PC-9 (cell line): ENCODE results near the gene PSKH1. TPM values are rescaled to one million over a fixed set of nuclear protein-coding genes. Genes with fewer than 3 reads are reported as not detected.

ENCODE experiments used
- BruUV-seq: library from RNA; stranded (reverse); fragments of 400-500 nt; replicated peaks from 2 replicates; lab custom pipeline; 2021; lab: Mats Ljungman, UMichigan
- CTCF ChIA-PET: fragments of 300-600 bp; sonication (Branson Sonifier 250); formaldehyde crosslinking; loops from one replicate; lab custom pipeline; 2022; ENCODE audit warnings: antibody characterized with exemption; lab: Charles Lee
- POLR2A ChIA-PET: fragments of 300-600 bp; sonication (Branson Sonifier 250); formaldehyde crosslinking; loops from one replicate; lab custom pipeline; 2022; ENCODE audit warnings: antibody characterized with exemption; ENCODE audit not compliant: unreplicated experiment; lab: Charles Lee
- DNase-seq, 2 experiments: peaks; one replicate each; pipeline versions ENCODE4 v3.0.0 to v3.0.0-alpha.2; 2015 to 2022; ENCODE audit warnings: mixed read lengths in 1 of 2
- H2AFZ ChIP-seq: fragments of 200-600 bp; sonication (generic); 2 replicates; pipeline ENCODE4 v1.8.1; 2017; ENCODE audit warnings: antibody characterized with exemption
- H3F3A ChIP-seq: fragments of 200-600 bp; sonication (generic); 2 replicates; pipeline ENCODE4 v1.8.1; 2017; ENCODE audit warnings: antibody characterized with exemption, mild to moderate bottlenecking, low read depth; ENCODE audit not compliant: insufficient read depth
- H3K27ac ChIP-seq: fragments of 200-600 bp; sonication (generic); 2 replicates; pipeline ENCODE4 v1.6.1; 2016; ENCODE audit warnings: mixed run types
- H3K27me3 ChIP-seq: fragments of 200-600 bp; sonication (generic); 2 replicates; pipeline ENCODE4 v1.6.1; 2016; ENCODE audit warnings: low read depth, mixed run types; ENCODE audit not compliant: insufficient read depth
- H3K36me3 ChIP-seq: fragments of 200-600 bp; sonication (generic); 2 replicates; pipeline ENCODE4 v1.6.1; 2016; ENCODE audit warnings: low read depth, mixed run types
- H3K4me1 ChIP-seq: fragments of 200-600 bp; sonication (generic); replicated peaks from 2 replicates; pipeline ENCODE4 v1.6.1; 2016; ENCODE audit warnings: mixed run types; ENCODE audit not compliant: insufficient read depth
- H3K4me2 ChIP-seq: fragments of 200-600 bp; sonication (generic); 2 replicates; pipeline ENCODE4 v1.6.1; 2017; ENCODE audit warnings: mixed run types
- H3K4me3 ChIP-seq: fragments of 200-600 bp; sonication (generic); 2 replicates; pipeline ENCODE4 v1.6.1; 2016; ENCODE audit warnings: mixed run types
- H3K79me2 ChIP-seq: fragments of 200-600 bp; sonication (generic); 2 replicates; pipeline ENCODE4 v1.6.1; 2017; ENCODE audit warnings: low read depth, mixed run types
- H3K9me2 ChIP-seq: fragments of 200-600 bp; sonication (generic); 2 replicates; pipeline ENCODE4 v1.8.1; 2017; ENCODE audit warnings: mild to moderate bottlenecking; ENCODE audit not compliant: insufficient read depth
- H3K9me3 ChIP-seq: fragments of 200-600 bp; sonication (generic); 2 replicates; pipeline ENCODE4 v1.8.1; 2016; ENCODE audit warnings: low read depth; ENCODE audit not compliant: insufficient read depth
- H4K20me1 ChIP-seq: fragments of 200-600 bp; sonication (generic); 2 replicates; pipeline ENCODE4 v1.8.1; 2017; ENCODE audit not compliant: insufficient read depth
- EZH2 ChIP-seq: fragments of 200-600 bp; sonication (generic); IDR thresholded peaks from 2 replicates; pipeline ENCODE4 v1.8.0; 2017; ENCODE audit warnings: antibody characterized with exemption, low read depth
- intact Hi-C: fragments of 100-400 bp; cut with micrococcal nuclease; formaldehyde crosslinking; loops from one replicate; pipeline ENCODE4 v1.10.0; 2022; ENCODE audit not compliant: unreplicated experiment
- total RNA-seq: library from RNA; stranded (reverse); gene quantifications from 2 replicates; pipeline ENCODE4 v1.2.3, GENCODE V29; 2021
- TF ChIP-seq, protein P1 (sequence below): fragments of 200-600 bp; sonication (generic); conservative IDR thresholded peaks from 2 replicates; pipeline ENCODE4 v1.6.1; 2017; ENCODE audit warnings: mixed run types, antibody characterized with exemption, mild to moderate bottlenecking, moderate library complexity

PSKH1 gene
- total RNA-seq, 1 experiment from 2014 or later, result 25.8 TPM

DNA sequence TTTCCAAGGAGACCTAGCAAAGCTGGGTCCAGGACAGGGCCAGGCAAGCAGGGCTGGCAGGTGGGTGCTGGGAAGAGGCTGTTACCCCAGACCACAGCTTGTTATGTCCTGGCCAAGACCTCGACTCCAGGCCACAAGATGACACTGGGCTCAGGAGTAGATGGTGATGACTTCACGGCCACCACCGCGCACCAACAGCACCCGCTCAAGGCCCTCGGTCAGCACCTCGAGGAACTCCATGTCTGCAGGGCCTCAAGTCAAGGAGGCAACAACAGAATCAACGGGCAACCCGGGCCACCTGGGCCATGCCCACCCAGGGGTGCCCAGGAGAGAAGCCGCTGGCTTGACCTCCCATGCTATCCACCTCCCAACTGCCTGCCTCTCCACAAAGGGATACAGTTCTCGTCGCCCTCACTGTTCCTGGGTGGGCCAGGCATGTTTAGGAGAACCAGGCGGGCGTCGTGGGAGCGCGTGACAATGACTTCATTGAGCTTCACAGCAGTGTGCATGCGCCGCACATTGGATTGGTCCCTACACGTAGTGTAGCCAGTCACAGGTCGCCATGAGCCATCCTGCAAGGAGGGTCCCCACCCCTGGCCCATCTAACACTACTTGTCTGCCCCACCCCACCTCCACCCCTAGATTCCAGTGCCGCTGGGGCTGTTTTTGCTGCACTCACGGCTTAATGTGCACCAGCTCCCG, 51.8 kb downstream of the PSKH1 start:
- POLR2A ChIA-PET, result no interaction called here
- H3K79me2 ChIP-seq, result no peaks in the 10 kb centered on the region
- H3K4me2 ChIP-seq, result no peak overlapping the region
- no peaks in the 10 kb centered on the region for H3K9me3 ChIP-seq
- H3F3A ChIP-seq, result peaks cover 14% of the 10 kb centered on the region
- no peaks in the 10 kb centered on the region for H3K36me3 ChIP-seq
- no peak overlapping the region for H3K4me3 ChIP-seq
- CTCF ChIA-PET, result no interaction called here
- no peaks in the 10 kb centered on the region for H3K27me3 ChIP-seq
- no peaks in the 10 kb centered on the region for H3K4me1 ChIP-seq
- no peak overlapping the region for H3K27ac ChIP-seq
- TF ChIP-seq EZH2, result no peak
- TF ChIP-seq, protein P1, sequence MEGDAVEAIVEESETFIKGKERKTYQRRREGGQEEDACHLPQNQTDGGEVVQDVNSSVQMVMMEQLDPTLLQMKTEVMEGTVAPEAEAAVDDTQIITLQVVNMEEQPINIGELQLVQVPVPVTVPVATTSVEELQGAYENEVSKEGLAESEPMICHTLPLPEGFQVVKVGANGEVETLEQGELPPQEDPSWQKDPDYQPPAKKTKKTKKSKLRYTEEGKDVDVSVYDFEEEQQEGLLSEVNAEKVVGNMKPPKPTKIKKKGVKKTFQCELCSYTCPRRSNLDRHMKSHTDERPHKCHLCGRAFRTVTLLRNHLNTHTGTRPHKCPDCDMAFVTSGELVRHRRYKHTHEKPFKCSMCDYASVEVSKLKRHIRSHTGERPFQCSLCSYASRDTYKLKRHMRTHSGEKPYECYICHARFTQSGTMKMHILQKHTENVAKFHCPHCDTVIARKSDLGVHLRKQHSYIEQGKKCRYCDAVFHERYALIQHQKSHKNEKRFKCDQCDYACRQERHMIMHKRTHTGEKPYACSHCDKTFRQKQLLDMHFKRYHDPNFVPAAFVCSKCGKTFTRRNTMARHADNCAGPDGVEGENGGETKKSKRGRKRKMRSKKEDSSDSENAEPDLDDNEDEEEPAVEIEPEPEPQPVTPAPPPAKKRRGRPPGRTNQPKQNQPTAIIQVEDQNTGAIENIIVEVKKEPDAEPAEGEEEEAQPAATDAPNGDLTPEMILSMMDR, result no peak
- H3K9me2 ChIP-seq, result no peaks in the 10 kb centered on the region
- H2AFZ ChIP-seq, result no peak overlapping the region
- no TSS peak for BruUV-seq
- DNase-seq, result no peak
- H4K20me1 ChIP-seq, result peaks cover 14% of the 10 kb centered on the region
- intact Hi-C loops, result loop anchor here (10.0 kb wide), 1 partner anchor 100 kb away; no protein-coding TSS in a partner anchor

DNA sequence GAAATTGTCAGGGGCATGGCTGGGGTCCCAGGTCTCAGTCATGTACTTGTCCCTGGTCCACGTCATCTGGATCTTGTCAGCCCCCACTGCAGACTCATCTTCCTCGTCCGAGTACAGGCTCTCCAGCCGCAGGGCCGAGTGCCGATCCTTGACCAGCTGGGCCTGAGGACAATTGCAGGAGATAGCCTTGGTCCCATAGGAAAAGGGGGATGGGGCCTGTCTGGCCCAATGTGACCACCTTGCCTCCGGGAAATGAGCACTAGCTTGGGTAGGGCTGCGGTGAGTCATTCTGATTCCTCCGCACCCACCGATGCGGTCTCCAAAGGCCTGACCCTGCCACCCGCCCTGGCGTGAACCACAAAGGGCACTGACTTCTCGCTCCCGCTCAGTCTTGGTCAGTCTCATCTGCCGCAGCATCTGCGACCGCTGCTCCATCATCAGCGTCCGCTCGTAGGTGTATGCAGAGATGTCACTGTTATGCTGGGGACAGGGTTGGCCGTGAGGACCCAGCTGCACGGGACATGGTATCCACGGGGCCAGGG, 52.4 kb downstream of the PSKH1 start:
- ChIA-PET CTCF (no interaction called here), POLR2A (no interaction called here)
- Histone ChIP-seq H3K27ac (no peak overlapping the region), H3K4me3 (no peak overlapping the region), H3K79me2 (no peaks in the 10 kb centered on the region), H3K27me3 (no peaks in the 10 kb centered on the region), H3K36me3 (no peaks in the 10 kb centered on the region), H2AFZ (no peak overlapping the region), H3K4me1 (no peaks in the 10 kb centered on the region), H3F3A (peaks cover 14% of the 10 kb centered on the region), H3K9me3 (no peaks in the 10 kb centered on the region), H3K4me2 (no peak overlapping the region), H4K20me1 (peaks cover 14% of the 10 kb centered on the region), H3K9me2 (no peaks in the 10 kb centered on the region)
- no peak for DNase-seq
- BruUV-seq, result no TSS peak
- no peak for TF ChIP-seq EZH2
- TF ChIP-seq, protein P1, result no peak
- intact Hi-C loops, result loop anchor here (10.0 kb wide), 1 partner anchor 99 kb away; no protein-coding TSS in a partner anchor

DNA sequence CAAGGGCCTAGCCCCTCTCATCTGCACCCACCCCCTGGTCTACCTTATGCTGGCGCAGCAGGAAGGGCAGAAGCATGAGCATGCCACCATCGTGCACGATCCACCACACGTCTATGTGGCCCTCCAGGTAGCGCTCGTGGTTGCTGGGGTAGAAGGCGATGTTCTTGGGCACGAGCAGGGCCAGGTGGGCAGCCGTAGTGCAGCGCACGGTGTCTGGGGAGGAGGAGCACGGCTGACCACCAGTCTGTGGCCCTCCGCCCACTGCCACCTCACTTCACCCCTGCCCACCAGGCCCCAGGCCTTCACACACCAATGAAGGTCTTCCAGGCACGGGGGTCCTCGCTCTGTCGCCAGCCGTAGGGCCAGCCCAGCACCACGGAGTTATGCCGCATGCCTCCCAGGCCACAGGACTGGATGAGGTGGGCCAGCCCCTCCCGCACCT, 53.1 kb downstream of the PSKH1 start:
- TF ChIP-seq, protein P1, result no peak
- TF ChIP-seq EZH2, result no peak
- Histone ChIP-seq H4K20me1 (peaks cover 14% of the 10 kb centered on the region), H3F3A (peaks cover 9% of the 10 kb centered on the region), H3K27me3 (no peaks in the 10 kb centered on the region), H3K9me3 (no peaks in the 10 kb centered on the region), H2AFZ (no peak overlapping the region), H3K4me3 (no peak overlapping the region), H3K27ac (no peak overlapping the region), H3K9me2 (no peaks in the 10 kb centered on the region), H3K4me1 (no peaks in the 10 kb centered on the region), H3K4me2 (no peak overlapping the region), H3K36me3 (no peaks in the 10 kb centered on the region), H3K79me2 (no peaks in the 10 kb centered on the region)
- no TSS peak for BruUV-seq
- DNase-seq, result no peak
- POLR2A ChIA-PET, result no interaction called here
- intact Hi-C loops, result loop anchor here (10.0 kb wide), 1 partner anchor 99 kb away; no protein-coding TSS in a partner anchor
- CTCF ChIA-PET, result no interaction called here
